HG03354 (cell line): Measurements from ENCODE around the gene CACNB2.

Experiments used
- ATAC-seq: cut with Tn5 transposase; IDR thresholded peaks from one replicate; pipeline ENCODE4 v1.9.1; 2021; ENCODE audit warnings: mild to moderate bottlenecking; ENCODE audit not compliant: unreplicated experiment, poor library complexity, severe bottlenecking

The CACNB2 gene

DNA sequence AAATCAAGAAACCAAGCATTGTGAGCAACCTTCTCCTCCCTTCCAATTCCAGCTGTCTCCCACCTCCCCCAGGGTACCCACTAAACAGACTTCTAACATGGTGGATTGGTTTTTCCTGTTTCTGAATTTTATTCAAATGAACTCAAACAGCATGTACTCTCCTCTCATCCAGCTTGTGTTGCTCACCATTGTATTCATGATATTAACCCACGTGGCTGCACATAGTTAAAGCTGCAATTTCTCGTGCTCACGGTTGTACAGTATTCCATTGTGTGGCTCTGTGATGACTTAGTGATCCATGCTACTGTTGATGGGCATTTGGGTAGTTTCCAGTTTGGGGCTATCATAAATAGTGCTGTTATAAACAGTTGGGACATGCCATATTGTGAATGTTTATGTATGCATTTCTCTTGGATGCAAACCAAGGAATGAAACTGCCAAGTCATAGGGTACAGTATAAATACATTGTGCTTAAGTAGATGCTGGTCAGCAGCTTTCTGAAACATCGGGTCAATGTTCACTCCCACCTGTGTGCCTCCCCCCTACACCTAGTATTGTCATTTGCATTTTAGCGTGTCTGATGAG lies 124.3 kb downstream of the CACNB2 start:
- ATAC-seq = no peak

- no peak for ATAC-seq
These were observed 127.8 kb downstream of the CACNB2 start for GRCh38 chr10:18268005-18268404.

- no peak for ATAC-seq
These were observed 131.3 kb downstream of the CACNB2 start for GRCh38 chr10:18271491-18271890.

DNA sequence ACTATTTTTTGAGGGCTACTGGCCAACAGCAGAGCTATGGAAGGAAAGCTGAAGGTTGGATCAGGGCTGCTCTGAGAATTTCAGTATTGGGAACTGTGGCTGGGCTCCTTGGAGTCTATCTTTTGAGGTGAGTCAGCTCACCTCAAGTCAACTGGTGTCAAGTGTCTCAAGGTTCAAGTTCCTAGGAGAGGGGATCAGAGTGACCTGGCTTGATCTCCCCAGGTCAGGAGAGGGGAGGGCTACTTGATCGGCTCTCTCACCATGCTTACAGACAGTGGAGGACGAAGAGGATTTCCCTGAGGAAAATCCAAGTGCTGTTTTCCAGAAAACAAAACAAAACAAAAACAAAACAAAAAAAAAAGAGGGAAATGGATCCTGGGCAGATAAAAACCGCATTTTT lies 132.8 kb downstream of the CACNB2 start:
- ATAC-seq = no peak

DNA sequence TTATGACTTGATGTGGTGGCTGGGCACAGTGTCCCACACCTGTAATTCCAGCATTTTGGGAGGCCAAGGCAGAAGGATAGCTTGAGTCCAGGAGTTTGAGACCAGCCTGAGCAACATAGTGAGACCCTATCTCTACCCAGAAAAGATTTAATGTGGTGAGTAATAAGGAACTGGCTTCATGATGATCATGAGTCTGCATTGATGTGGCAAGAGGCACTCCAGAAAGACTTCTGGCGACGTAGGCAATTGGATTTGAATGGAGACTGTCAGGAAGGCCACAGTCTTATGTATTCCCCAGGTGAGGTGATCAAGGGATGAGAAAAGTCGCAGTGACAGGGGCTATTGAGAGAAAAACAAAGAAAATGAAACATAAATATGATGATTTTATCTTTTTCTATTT lies 138.0 kb downstream of the CACNB2 start:
- ATAC-seq = no peak

DNA sequence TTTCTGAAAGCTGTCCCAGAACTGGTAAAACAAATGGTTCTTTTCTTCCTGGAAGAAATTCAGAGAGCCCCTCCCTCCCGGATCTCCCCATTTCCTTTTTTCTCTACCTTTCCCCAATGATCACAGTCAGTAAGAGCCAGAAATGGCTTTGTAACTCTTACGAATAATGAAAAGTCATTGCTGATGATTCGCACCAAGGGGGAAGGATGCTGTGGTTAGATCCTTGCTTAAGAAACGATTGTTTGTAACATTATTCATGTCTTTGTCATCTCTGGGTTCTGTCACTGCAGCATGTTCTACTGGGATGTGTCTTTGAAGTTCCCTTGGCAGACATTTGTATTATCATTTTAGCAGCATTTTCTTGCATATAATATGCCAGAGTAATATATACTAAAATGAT lies 138.9 kb downstream of the CACNB2 start:
- ATAC-seq = no peak

GRCh38 chr10:18282094-18282493 lies 141.9 kb downstream of the CACNB2 start:
- ATAC-seq = no peak

GRCh38 chr10:18290651-18291313 lies 150.6 kb downstream of the CACNB2 start:
- no peak for ATAC-seq

DNA sequence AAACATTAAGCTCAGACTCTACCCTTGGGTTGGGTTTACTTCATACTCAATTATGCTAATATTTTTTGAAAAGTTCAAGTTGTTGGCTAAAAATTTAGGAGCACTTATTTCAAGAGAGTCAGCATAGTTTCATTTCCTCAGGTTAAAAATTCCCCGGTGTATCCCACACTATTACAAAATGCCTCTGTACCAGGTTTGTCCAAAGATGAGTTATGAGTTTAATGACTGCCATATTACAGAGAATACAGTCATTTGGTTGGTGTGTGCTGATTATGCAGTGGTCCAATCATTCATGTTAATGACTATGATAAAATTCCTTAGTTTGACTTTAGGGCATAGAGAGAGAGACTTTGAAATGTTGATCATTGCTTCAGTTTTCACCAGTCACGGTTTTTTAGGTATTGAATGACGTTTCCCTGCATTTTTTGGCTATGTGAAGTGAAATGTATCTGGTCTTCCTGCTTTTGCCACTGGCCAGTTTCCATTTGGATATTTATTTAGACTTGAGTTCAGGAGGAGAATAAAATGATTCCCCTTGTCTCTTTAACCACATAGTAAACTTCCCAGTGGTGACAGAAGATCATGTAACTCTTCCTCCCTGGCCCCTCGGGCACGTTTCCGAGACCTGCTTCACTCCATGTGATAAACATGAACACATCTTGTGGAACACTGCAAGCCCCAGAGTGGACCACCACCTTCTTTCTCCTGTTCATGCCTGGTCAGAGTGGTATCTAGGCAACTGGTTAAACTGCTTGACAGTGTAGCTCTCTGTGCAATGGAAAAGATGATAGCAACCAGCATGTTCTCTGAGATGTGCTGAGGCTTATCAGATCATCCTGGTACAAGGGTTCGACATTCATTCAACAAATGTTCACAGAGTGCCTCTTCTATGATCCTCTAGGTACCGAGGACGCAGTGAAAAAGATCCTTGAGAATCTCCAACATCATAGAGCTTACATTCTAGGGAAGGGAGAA lies 153.6 kb downstream of the CACNB2 start:
- no peak for ATAC-seq

GRCh38 chr10:18294633-18295032 lies 154.4 kb downstream of the CACNB2 start:
- no peak for ATAC-seq

- no peak for ATAC-seq
These were observed 157.4 kb downstream of the CACNB2 start for GRCh38 chr10:18297659-18298058.

DNA sequence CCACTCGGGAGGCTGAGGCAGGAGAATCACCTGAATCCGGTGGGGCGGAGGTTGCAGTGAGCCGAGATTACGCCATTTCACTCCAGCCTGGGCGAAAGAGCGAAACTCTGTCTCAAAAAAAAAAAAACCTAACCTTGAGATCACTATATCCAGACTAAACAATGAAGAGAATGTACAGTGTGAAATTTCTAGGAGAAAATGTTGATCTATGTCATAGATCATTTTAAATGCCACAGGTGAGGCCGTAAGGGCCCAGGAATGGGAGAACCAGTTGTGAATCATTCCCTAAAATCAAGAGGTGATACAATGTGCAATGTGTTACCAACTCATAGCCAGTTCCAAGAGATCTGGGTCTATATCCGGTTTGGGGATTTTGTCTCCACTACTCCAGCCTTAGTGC lies 158.0 kb downstream of the CACNB2 start:
- ATAC-seq = no peak

DNA sequence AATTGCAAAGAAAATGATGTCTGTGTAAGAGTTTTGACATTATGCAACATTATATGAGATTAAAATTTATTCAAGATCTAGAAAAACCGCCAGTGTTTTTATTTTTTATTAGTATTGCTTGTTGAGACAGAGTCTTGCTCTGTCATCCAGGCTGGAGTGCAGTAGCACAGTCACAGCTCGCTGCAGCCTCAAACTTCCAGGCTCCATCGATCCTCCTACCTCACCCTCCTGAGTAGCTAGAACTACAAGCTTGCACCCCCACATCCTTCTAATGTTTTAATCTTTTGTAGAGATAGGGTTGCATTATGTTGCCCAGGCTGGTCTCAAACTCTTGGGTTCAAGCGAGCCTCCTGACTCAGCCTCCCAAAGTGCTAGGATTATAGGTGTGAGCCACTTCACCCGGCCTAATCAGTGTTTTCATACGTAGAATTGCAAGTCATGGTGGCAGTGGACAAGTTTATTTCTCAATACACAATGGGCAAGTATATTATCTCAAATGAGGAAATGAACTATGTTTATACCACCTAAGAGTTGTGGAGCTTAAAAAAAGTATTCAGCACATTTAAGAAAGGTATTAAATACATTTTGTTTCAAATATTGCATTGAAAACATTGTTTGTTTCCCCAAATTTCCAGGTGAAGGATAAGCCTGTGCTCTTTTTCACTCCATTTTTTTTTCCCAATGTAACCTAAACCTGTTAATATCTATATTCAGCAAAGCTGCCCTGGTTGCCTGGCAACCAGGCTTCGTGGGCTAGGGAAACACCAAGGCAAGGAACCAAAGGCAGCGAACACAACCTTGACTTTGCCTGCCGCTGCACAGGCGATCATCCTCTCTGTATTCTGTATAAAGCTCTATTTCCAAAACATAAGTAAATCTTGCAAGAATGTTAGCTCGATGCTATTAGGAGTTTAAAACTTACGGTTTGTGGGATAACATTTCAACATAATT lies 163.9 kb downstream of the CACNB2 start:
- no peak for ATAC-seq

DNA sequence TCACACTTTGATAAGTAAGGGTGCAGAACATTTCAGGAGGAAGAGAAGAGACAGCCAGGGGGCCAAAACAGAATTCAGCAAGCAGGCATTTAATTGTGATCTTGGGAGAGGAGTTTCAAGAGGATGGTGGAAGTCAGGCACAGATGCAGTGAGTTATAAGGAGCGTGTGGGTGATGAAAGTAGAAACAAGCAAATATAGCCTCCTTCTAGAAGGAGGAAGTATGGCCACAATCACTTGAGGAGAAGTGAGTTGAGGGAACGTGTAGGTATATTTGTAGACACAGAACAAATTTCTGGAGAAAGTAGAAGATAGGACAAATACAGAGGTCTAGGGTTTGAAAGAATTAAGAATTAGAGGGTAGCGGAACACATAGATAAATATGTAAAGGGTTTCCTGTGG lies 165.8 kb downstream of the CACNB2 start:
- no peak for ATAC-seq

DNA sequence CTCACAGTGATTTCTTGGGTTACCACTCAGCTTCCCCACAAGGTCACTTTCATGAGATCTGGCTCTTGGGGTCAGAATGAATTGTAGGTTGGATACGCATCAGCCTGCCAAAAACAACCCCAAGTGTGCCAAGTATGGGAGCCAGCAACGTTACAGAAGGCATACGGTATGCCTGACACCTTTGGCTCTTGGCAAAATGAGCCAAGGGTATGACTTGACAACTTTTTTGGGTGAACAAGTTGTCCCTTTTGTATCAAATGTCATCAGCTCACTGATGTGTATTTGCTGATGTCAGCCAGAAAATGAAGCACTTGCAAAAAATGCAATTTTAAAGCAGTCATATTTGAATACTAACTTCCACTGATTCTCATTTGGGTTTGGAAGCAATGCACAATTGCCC lies 168.4 kb downstream of the CACNB2 start:
- no peak for ATAC-seq

DNA sequence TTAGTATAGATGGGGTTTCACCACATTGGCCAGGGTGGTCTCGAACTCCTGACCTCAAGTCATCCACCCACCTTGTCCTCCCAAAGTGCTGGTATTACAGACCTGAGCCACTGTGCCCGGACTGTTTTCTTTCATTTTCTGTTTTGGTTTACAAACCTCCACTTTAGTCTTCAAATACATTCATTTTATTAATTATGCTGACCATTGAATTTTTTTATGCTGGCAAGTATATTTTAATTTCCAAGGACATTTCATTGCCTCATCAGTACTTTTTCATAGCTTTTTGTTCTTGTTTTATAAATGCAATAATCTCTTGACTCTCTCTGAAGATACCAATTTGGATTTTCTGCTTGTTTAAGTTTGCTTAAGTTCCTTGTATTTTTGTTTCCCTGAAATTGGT lies 170.5 kb downstream of the CACNB2 start:
- ATAC-seq = no peak

- peak; percentile 92 for ATAC-seq
These were observed 172.3 kb downstream of the CACNB2 start for GRCh38 chr10:18312374-18313139.

DNA sequence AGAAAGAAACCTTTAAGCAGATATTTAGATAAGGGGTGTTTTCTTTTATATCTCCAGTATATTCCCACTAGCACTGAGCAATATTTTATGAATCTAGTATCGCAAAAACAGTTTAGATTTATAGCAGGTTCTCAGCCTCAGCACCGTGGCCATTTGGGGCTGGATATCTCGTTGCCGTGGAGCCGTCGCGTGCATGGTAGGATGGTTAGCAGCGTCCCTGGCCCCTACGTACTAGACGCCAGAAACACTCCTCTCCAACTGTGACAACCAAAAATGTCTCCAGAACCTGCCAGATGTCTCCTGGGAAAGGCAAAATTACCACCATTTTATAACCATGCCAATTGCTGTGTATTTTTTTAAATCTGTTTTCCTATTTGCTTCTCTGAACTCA lies 172.9 kb downstream of the CACNB2 start:
- no peak for ATAC-seq

GRCh38 chr10:18313626-18314025 lies 173.4 kb downstream of the CACNB2 start:
- no peak for ATAC-seq
